Measurements from ENCODE around the gene TMEM255B. TPM values are rescaled to one million over a fixed set of nuclear protein-coding genes. Genes with fewer than 3 reads are reported as not detected.

Gene TMEM255B
- polyA plus RNA-seq, 3 donors, result 5.1 to 7.5 (median 5.9) TPM

- no peak for DNase-seq
- H3K4me2 ChIP-seq (replicated peaks; ENCODE audit: extremely low read depth, low read length, poor library complexity, severe bottlenecking), result no peak overlapping the region
- peak overlapping the region in 1 of 7 donors; percentile 32 for H3K27ac Mint-ChIP-seq
- no peaks in the 10 kb centered on the region for H3K79me2 ChIP-seq (ENCODE audit: insufficient read depth, low read length)
- H2AFZ ChIP-seq (ENCODE audit: insufficient read depth, low read depth, low read length, poor library complexity, severe bottlenecking), result no peak overlapping the region
- peaks cover 4 to 33% of the 10 kb centered on the region in 2 donors for H3K36me3 Mint-ChIP-seq
- H3K4me1 Mint-ChIP-seq, result peaks cover 2% of the 10 kb centered on the region
- WGBS (ENCODE audit: insufficient coverage), result 38% methylated on average over 21 of the region's 26 CpGs
- no peak overlapping the region for H3K27ac ChIP-seq (ENCODE audit: low read depth in 1 of 2, low read length in 2 of 2)
- peak overlapping the region in 1 of 2 donors; percentile 59 for H3K4me3 Mint-ChIP-seq
- peaks cover 0 to 30% (median 4%) of the 10 kb centered on the region in 7 donors for H3K9me3 Mint-ChIP-seq
- H3K27me3 Mint-ChIP-seq (ENCODE audit: low read depth in 3 of 3), result peaks cover 23 to 40% (median 32%) of the 10 kb centered on the region in 3 donors
- no peaks in the 10 kb centered on the region for H4K20me1 ChIP-seq (ENCODE audit: insufficient read depth, low read length)
- intact Hi-C loops (cut with micrococcal nuclease), result no loop called here
- peaks cover 0 to 20% of the 10 kb centered on the region in 2 donors for H3K27me3 ChIP-seq (ENCODE audit: control insufficient read depth in 2 of 2, insufficient read depth in 2 of 2, low read length in 2 of 2)
- no peaks in the 10 kb centered on the region for H3K9me3 ChIP-seq (replicated peaks in 1 of 2; ENCODE audit: control insufficient read depth in 1 of 2, insufficient read depth in 1 of 2, low read length in 2 of 2)
- no peak overlapping the region for H3K9ac ChIP-seq (ENCODE audit: insufficient read depth, low read length, poor library complexity, severe bottlenecking)
- no peaks in the 10 kb centered on the region for H3K36me3 ChIP-seq (replicated peaks in 1 of 2; ENCODE audit: control insufficient read depth in 1 of 2, insufficient read depth in 2 of 2, low read length in 2 of 2)
- TF ChIP-seq CTCF (IDR thresholded peaks at IDR 0.05), result no peak
- H3K4me1 ChIP-seq (ENCODE audit: control insufficient read depth in 1 of 2, insufficient read depth in 2 of 2, low read length in 2 of 2), result no peaks in the 10 kb centered on the region
- no peak overlapping the region for H3K4me3 ChIP-seq (replicated peaks in 1 of 3; ENCODE audit: low read depth in 2 of 3, low read length in 3 of 3)
Measured at GRCh38 chr13:113843864-113844556, 85.0 kb downstream of the TMEM255B start.

- WGBS (ENCODE audit: insufficient coverage), result 92% methylated on average over 8 of the region's 13 CpGs
Measured at GRCh38 chr13:113845055-113845454, 86.0 kb downstream of the TMEM255B start.

More at GRCh38 chr13:113845055-113845454, 86.0 kb downstream of the TMEM255B start:
- no peak for TF ChIP-seq CTCF (IDR thresholded peaks at IDR 0.05)
- Mint-ChIP-seq H3K9me3 (peaks cover 0 to 30% (median 4%) of the 10 kb centered on the region in 7 donors), H3K4me1 (peaks cover 2% of the 10 kb centered on the region), H3K4me3 (no peak overlapping the region), H3K27ac (no peak overlapping the region), H3K27me3 (ENCODE audit: low read depth in 3 of 3) (peaks cover 23 to 40% (median 36%) of the 10 kb centered on the region in 3 donors), H3K36me3 (peaks cover 4 to 29% of the 10 kb centered on the region in 2 donors)
- no peaks in the 10 kb centered on the region for H3K36me3 ChIP-seq (replicated peaks in 1 of 2; ENCODE audit: control insufficient read depth in 1 of 2, insufficient read depth in 2 of 2, low read length in 2 of 2)
- intact Hi-C loops (cut with micrococcal nuclease), result no loop called here
- H3K9ac ChIP-seq (ENCODE audit: insufficient read depth, low read length, poor library complexity, severe bottlenecking), result no peak overlapping the region
- no peak overlapping the region for H3K4me2 ChIP-seq (replicated peaks; ENCODE audit: extremely low read depth, low read length, poor library complexity, severe bottlenecking)
- no peaks in the 10 kb centered on the region for H3K4me1 ChIP-seq (ENCODE audit: control insufficient read depth in 1 of 2, insufficient read depth in 2 of 2, low read length in 2 of 2)
- H3K79me2 ChIP-seq (ENCODE audit: insufficient read depth, low read length), result no peaks in the 10 kb centered on the region
- H3K27me3 ChIP-seq (ENCODE audit: control insufficient read depth in 2 of 2, insufficient read depth in 2 of 2, low read length in 2 of 2), result peaks cover 0 to 20% of the 10 kb centered on the region in 2 donors
- no peak overlapping the region for H2AFZ ChIP-seq (ENCODE audit: insufficient read depth, low read depth, low read length, poor library complexity, severe bottlenecking)
- no peak for DNase-seq
- H4K20me1 ChIP-seq (ENCODE audit: insufficient read depth, low read length), result no peaks in the 10 kb centered on the region
- H3K4me3 ChIP-seq (replicated peaks in 1 of 3; ENCODE audit: low read depth in 2 of 3, low read length in 3 of 3), result no peak overlapping the region
- no peaks in the 10 kb centered on the region for H3K9me3 ChIP-seq (replicated peaks in 1 of 2; ENCODE audit: control insufficient read depth in 1 of 2, insufficient read depth in 1 of 2, low read length in 2 of 2)
- no peak overlapping the region for H3K27ac ChIP-seq (ENCODE audit: low read depth in 1 of 2, low read length in 2 of 2)

All from CD14-positive monocyte (primary cell).